ENCODE measurements around the gene ACTN4. TPM values are rescaled to one million over a fixed set of nuclear protein-coding genes. Genes with fewer than 3 reads are reported as not detected.
A peak's percentile ranks its signal among the peaks of the same experiment; 100 is the strongest.

The ACTN4 gene
- total RNA-seq, 4 donors from 2014 or later = 191 to 479 (median 365) TPM

- peak; percentile 49 to 56 for DNase-seq
- Histone ChIP-seq H3K27ac (peak overlapping the region; percentile 96 to 97 (median 97)), H3K4me3 (replicated peaks in 1 of 3) (no peak overlapping the region), H3K36me3 (no peaks in the 10 kb centered on the region), H3K9me3 (no peaks in the 10 kb centered on the region), H3K4me1 (peaks cover 97 to 100% of the 10 kb centered on the region in 2 donors), H3K27me3 (no peaks in the 10 kb centered on the region)
- TF ChIP-seq, protein P1, sequence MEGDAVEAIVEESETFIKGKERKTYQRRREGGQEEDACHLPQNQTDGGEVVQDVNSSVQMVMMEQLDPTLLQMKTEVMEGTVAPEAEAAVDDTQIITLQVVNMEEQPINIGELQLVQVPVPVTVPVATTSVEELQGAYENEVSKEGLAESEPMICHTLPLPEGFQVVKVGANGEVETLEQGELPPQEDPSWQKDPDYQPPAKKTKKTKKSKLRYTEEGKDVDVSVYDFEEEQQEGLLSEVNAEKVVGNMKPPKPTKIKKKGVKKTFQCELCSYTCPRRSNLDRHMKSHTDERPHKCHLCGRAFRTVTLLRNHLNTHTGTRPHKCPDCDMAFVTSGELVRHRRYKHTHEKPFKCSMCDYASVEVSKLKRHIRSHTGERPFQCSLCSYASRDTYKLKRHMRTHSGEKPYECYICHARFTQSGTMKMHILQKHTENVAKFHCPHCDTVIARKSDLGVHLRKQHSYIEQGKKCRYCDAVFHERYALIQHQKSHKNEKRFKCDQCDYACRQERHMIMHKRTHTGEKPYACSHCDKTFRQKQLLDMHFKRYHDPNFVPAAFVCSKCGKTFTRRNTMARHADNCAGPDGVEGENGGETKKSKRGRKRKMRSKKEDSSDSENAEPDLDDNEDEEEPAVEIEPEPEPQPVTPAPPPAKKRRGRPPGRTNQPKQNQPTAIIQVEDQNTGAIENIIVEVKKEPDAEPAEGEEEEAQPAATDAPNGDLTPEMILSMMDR (IDR thresholded peaks at IDR 0.05) = no peak
- peak in 1 of 2 donors; percentile 54 for TF ChIP-seq POLR2A (IDR thresholded peaks at IDR 0.05)
- intact Hi-C loops (cut with DNase I) = no loop called here
- 54 to 55% methylated on average over 9 of the region's 9 CpGs for WGBS, 2 donors
Observed at GRCh38 chr19:38660724-38661123, 13.3 kb downstream of the ACTN4 start.

DNA sequence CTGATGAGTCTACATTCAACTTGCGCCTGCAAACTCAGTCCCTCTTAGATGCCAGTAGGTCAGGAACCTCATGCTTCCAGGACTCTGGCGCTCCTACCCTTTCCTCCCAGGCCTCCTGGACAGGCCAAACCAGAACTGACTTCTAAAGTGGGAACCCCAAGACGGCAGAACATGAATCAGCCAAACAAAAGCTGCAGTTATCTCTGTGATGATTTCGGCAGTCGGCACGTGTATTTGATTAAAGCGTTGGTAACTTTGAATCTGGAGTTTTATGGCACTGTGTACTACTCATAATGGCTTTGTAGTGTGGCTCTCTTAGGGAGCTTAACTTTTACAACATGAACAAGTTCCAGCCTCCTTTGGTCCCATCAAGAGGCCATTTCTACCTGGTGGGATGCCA, 13.7 kb downstream of the ACTN4 start:
- H3K4me1 ChIP-seq = peaks cover 97 to 100% of the 10 kb centered on the region in 2 donors
- H3K4me3 ChIP-seq (replicated peaks in 1 of 3) = no peak overlapping the region
- no peak for TF ChIP-seq POLR2A (IDR thresholded peaks at IDR 0.05)
- TF ChIP-seq, protein P1 (IDR thresholded peaks at IDR 0.05) = no peak
- peak overlapping the region; percentile 96 to 97 (median 97) for H3K27ac ChIP-seq
- 59 to 61% methylated on average over 6 to 7 of the region's 7 CpGs for WGBS, 2 donors
- H3K36me3 ChIP-seq = no peaks in the 10 kb centered on the region
- no peaks in the 10 kb centered on the region for H3K27me3 ChIP-seq
- H3K9me3 ChIP-seq = no peaks in the 10 kb centered on the region
- intact Hi-C loops (cut with DNase I) = no loop called here
- no peak for DNase-seq

DNA sequence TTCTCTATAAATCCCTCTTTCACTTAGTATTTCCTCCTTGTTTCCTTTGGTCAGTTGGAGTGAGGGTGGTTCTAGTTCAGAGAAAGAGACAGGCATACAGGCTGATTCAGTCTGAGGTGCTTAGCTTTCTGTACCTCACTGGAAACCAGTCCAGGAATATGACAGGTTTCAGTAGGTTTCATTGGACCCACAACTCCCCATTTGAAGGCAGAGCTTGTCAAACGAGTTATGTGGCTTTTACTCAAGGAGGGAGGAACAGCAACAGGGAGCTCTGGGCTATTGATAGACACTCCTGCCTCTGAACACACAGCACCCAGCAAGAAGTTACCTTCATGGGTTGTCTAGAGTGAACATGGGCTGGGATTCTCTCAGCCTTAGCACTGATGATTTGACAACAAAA, 14.5 kb downstream of the ACTN4 start:
- H3K4me3 ChIP-seq (replicated peaks in 1 of 3) = no peak overlapping the region
- peak; percentile 76 to 80 for DNase-seq
- 0 to 10% methylated on average over 1 of the region's 1 CpG for WGBS, 2 donors
- H3K27ac ChIP-seq = peak overlapping the region; percentile 96 to 97 (median 97)
- no peaks in the 10 kb centered on the region for H3K27me3 ChIP-seq
- H3K36me3 ChIP-seq = no peaks in the 10 kb centered on the region
- peak in 1 of 2 donors; percentile 91 for TF ChIP-seq POLR2A (IDR thresholded peaks at IDR 0.05)
- TF ChIP-seq, protein P1 (IDR thresholded peaks at IDR 0.05) = no peak
- intact Hi-C loops (cut with DNase I) = no loop called here
- H3K9me3 ChIP-seq = no peaks in the 10 kb centered on the region
- peaks cover 97 to 100% of the 10 kb centered on the region in 2 donors for H3K4me1 ChIP-seq

DNA sequence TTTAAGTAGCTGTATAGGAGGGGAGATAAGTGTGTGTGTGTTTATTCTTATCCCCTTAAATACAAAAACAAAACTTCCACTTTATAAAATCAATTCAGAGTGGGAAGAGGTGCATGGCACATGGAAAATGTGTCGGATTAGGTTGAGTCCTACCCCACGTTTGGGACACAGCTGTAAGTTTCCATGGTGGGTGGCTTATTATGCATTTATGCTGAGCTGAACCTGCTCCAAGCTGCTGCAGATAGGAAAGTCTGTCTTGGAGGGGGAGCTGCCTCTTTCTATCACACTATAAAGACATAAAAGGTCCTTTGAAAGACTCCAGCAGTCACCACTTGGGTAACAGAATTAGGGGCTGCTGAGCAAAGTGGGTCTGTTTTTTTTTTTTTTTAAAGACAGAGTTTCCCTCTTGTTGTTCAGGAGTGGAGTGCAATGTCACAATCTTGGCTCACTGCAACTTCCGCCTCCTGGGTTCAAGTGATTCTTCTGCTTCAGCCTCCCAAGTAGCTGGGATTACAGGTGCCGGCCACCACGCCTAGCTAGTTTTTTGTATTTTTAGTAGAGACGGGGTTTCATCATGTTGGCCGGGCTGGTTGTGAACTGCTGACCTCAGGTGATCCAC, 15.2 kb downstream of the ACTN4 start:
- peak overlapping the region; percentile 96 to 97 (median 97) for H3K27ac ChIP-seq
- DNase-seq = no peak
- H3K9me3 ChIP-seq = no peaks in the 10 kb centered on the region
- H3K36me3 ChIP-seq = no peaks in the 10 kb centered on the region
- H3K27me3 ChIP-seq = no peaks in the 10 kb centered on the region
- 50 to 62% methylated on average over 7 of the region's 7 CpGs for WGBS, 2 donors
- no peak for TF ChIP-seq POLR2A (IDR thresholded peaks at IDR 0.05)
- TF ChIP-seq, protein P1 (IDR thresholded peaks at IDR 0.05) = no peak
- H3K4me3 ChIP-seq (replicated peaks in 1 of 3) = no peak overlapping the region
- peaks cover 97 to 100% of the 10 kb centered on the region in 2 donors for H3K4me1 ChIP-seq
- intact Hi-C loops (cut with DNase I) = no loop called here

GRCh38 chr19:38663156-38663651, 15.8 kb downstream of the ACTN4 start:
- no peak overlapping the region for H3K4me3 ChIP-seq (replicated peaks in 1 of 3)
- intact Hi-C loops (cut with DNase I) = no loop called here
- H3K4me1 ChIP-seq = peaks cover 97 to 100% of the 10 kb centered on the region in 2 donors
- no peaks in the 10 kb centered on the region for H3K27me3 ChIP-seq
- TF ChIP-seq POLR2A (IDR thresholded peaks at IDR 0.05) = no peak
- TF ChIP-seq, protein P1 (IDR thresholded peaks at IDR 0.05) = no peak
- DNase-seq = no peak
- no peaks in the 10 kb centered on the region for H3K36me3 ChIP-seq
- H3K9me3 ChIP-seq = no peaks in the 10 kb centered on the region
- peak overlapping the region; percentile 96 to 97 (median 97) for H3K27ac ChIP-seq
- 74 to 83% methylated on average over 22 of the region's 22 CpGs for WGBS, 2 donors
